Mesendoderm (in vitro differentiated cells): ENCODE data around the gene ALDOB.
A peak's percentile ranks its signal among the peaks of the same experiment; 100 is the strongest.

ENCODE experiments used
- DNase-seq: peaks from one replicate; pipeline ENCODE4 v3.0.0; 2013
- H2AK5ac ChIP-seq: 2 replicates; pipeline ENCODE4 v1.6.1; 2013; ENCODE audit warnings: low read length, inconsistent platforms
- H2BK120ac ChIP-seq: 2 replicates; pipeline ENCODE4 v1.6.1; 2013; ENCODE audit warnings: low read depth, mild to moderate bottlenecking, low read length, moderate library complexity, mixed read lengths
- H2BK15ac ChIP-seq: replicated peaks from 2 replicates; pipeline ENCODE4 v1.6.1; 2013; ENCODE audit warnings: low read depth, mild to moderate bottlenecking, moderate library complexity
- H2BK5ac ChIP-seq: 2 replicates; pipeline ENCODE4 v1.6.1; 2013; ENCODE audit warnings: low read length, inconsistent platforms
- H3K18ac ChIP-seq: 2 replicates; pipeline ENCODE4 v1.6.1; 2013; ENCODE audit warnings: mild to moderate bottlenecking, low read length, mixed read lengths
- H3K23ac ChIP-seq: one replicate; pipeline ENCODE4 v1.6.1; 2013; ENCODE audit warnings: low read length
- H3K27ac ChIP-seq: 2 replicates; pipeline ENCODE4 v1.5.1; 2013; ENCODE audit warnings: low read depth, mild to moderate bottlenecking, inconsistent platforms, low read length, moderate library complexity
- H3K27me3 ChIP-seq: 2 replicates; pipeline ENCODE4 v1.6.1; 2013; ENCODE audit warnings: low read length, control low read depth, mild to moderate bottlenecking, inconsistent platforms; ENCODE audit not compliant: insufficient read depth, poor library complexity
- H3K36me3 ChIP-seq: 2 replicates; pipeline ENCODE4 v1.6.1; 2013; ENCODE audit warnings: low read length, inconsistent platforms; ENCODE audit not compliant: control insufficient read depth, insufficient read depth
- H3K4ac ChIP-seq: one replicate; pipeline ENCODE4 v1.6.1; 2013; ENCODE audit warnings: low read depth, mild to moderate bottlenecking, low read length, moderate library complexity
- H3K4me1 ChIP-seq: 2 replicates; pipeline ENCODE4 v1.6.1; 2013; ENCODE audit warnings: low read depth, low read length, inconsistent platforms; ENCODE audit not compliant: control insufficient read depth
- H3K4me2 ChIP-seq: 2 replicates; pipeline ENCODE4 v1.6.1; 2013; ENCODE audit warnings: low read length
- H3K4me3 ChIP-seq: 2 replicates; pipeline ENCODE4 v1.5.1; 2013; ENCODE audit warnings: mild to moderate bottlenecking, low read length
- H3K56ac ChIP-seq: one replicate; pipeline ENCODE4 v1.6.1; 2013; ENCODE audit warnings: low read length
- H3K79me1 ChIP-seq: 2 replicates; pipeline ENCODE4 v1.6.1; 2013; ENCODE audit warnings: low read length, inconsistent platforms
- H3K79me2 ChIP-seq: 2 replicates; pipeline ENCODE4 v1.6.1; 2013; ENCODE audit warnings: mild to moderate bottlenecking, low read length; ENCODE audit not compliant: control insufficient read depth, insufficient read depth
- H3K9ac ChIP-seq: 2 replicates; pipeline ENCODE4 v1.6.1; 2013; ENCODE audit warnings: low read length, inconsistent platforms
- H4K5ac ChIP-seq: one replicate; pipeline ENCODE4 v1.6.1; 2013; ENCODE audit warnings: low read length
- H4K8ac ChIP-seq: one replicate; pipeline ENCODE4 v1.6.1; 2013; ENCODE audit warnings: low read depth, mild to moderate bottlenecking, control low read depth, low read length, moderate library complexity
- whole genome bisulfite sequencing: extraction: QIAGEN DNeasy Blood & Tissue Kit; methylation state at CpG from one replicate; pipeline ENCODE4 v1.1.7; 2013; ENCODE audit warnings: low lambda C conversion rate, missing lambda C conversion rate; ENCODE audit not compliant: insufficient coverage; ENCODE audit errors: extremely low coverage; 5-methylcytosine and 5-hydroxymethylcytosine counted together

The ALDOB gene

DNA sequence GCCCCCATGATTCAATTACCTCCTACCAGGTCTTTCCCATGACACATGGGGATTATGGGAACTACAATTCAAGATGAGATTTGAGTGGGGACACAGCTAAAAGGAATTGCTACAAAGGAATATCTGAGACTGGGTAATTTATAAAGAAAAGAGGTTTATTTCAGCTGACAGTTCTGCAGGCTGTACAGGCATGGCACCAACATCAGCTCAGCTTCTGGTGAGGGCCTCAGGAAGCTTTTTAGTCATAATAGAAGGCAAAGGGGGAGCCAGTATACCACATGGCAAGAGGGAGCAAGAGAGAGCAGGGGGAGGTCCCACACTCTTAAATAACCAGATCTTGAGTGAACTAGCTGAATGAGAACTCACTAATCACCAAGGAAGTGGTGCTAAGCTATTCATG is 11.2 kb upstream of the ALDOB start:
- Histone ChIP-seq H3K79me2 (no peaks in the 10 kb centered on the region), H3K4me1 (no peaks in the 10 kb centered on the region), H3K36me3 (no peaks in the 10 kb centered on the region), H3K4ac (no peak overlapping the region), H3K56ac (no peak overlapping the region), H2BK15ac (no peak overlapping the region), H3K27me3 (no peaks in the 10 kb centered on the region), H3K4me3 (no peak overlapping the region), H3K27ac (no peak overlapping the region), H3K23ac (no peak overlapping the region), H3K18ac (no peak overlapping the region), H4K5ac (no peak overlapping the region), H2BK5ac (no peak overlapping the region), H2BK120ac (no peak overlapping the region), H3K4me2 (no peak overlapping the region), H4K8ac (no peak overlapping the region), H3K9ac (no peak overlapping the region), H2AK5ac (no peak overlapping the region), H3K79me1 (no peaks in the 10 kb centered on the region)
- DNase-seq = no peak

DNA sequence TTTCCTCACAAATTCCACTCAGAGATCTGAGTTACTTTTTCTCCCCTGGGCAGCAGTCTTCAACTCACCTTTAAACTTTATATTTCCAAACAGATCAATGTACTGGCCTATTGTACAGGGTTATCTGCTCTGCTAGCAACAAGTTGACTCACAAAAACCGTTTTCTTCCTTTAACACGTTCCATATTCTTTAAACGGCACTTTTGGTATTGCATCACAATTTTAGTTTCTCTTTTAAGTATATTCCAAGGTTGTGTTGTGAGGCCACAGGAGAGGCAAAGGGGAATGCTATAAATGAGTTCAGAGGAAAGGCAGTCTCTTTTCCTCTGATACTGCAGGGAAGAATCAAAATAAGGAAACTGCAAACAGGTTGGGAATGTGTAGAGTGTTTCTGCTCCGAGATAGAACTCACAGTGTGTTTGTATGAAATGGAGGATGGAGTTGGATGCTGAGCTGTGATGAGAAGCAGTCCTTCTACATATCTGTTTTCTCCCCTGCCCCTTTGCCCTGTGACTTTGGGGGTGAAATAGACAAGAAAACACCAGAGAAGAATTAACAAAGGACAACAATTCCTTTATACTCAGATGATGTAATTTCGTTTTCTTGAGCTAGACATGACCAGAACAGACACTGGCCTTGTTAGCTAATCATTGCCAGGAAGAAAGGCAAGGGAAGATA is 9.9 kb upstream of the ALDOB start:
- 100% methylated on average over 3 of the region's 5 CpGs for WGBS
- H3K4me3 ChIP-seq = no peak overlapping the region
- no peak overlapping the region for H4K5ac ChIP-seq
- H3K56ac ChIP-seq = no peak overlapping the region
- H3K36me3 ChIP-seq = no peaks in the 10 kb centered on the region
- no peak overlapping the region for H3K27ac ChIP-seq
- no peak overlapping the region for H3K9ac ChIP-seq
- no peak overlapping the region for H2BK5ac ChIP-seq
- no peak overlapping the region for H3K18ac ChIP-seq
- no peaks in the 10 kb centered on the region for H3K79me1 ChIP-seq
- no peak overlapping the region for H3K4ac ChIP-seq
- H2BK120ac ChIP-seq = no peak overlapping the region
- no peak overlapping the region for H3K23ac ChIP-seq
- H3K79me2 ChIP-seq = no peaks in the 10 kb centered on the region
- no peak overlapping the region for H4K8ac ChIP-seq
- no peaks in the 10 kb centered on the region for H3K27me3 ChIP-seq
- H3K4me2 ChIP-seq = no peak overlapping the region
- no peak overlapping the region for H2AK5ac ChIP-seq
- H3K4me1 ChIP-seq = no peaks in the 10 kb centered on the region
- H2BK15ac ChIP-seq = no peak overlapping the region
- no peak for DNase-seq

DNA sequence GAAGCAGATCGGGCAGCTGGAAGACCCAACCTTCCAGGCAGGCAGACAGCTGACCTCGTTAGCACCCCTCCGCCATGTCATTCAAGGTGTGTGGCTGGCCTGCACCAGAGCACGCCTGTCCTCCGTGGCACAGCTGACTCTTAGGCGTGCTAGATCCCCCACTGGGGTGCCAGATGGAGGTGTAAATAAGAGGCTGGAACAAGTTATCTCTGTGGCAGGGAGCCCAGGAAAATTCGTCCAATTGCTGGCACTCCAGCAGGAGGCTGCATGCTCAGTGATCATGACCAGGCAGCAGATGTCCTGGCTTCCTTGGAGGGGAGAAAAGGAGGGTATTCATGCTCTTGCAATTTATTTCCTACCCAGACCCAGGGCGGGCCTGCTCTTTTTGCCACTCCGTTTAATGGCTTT is 7.8 kb upstream of the ALDOB start:
- no peaks in the 10 kb centered on the region for H3K79me1 ChIP-seq
- H3K4me3 ChIP-seq = no peak overlapping the region
- H2BK120ac ChIP-seq = no peak overlapping the region
- no peak overlapping the region for H4K5ac ChIP-seq
- no peak overlapping the region for H3K56ac ChIP-seq
- H2BK15ac ChIP-seq = no peak overlapping the region
- no peaks in the 10 kb centered on the region for H3K79me2 ChIP-seq
- no peak overlapping the region for H3K18ac ChIP-seq
- no peak overlapping the region for H3K9ac ChIP-seq
- H2AK5ac ChIP-seq = no peak overlapping the region
- no peak overlapping the region for H3K27ac ChIP-seq
- no CpG with 5 or more reads among the region's 9 CpGs for WGBS
- H3K4me2 ChIP-seq = no peak overlapping the region
- no peak overlapping the region for H3K23ac ChIP-seq
- H4K8ac ChIP-seq = no peak overlapping the region
- H3K27me3 ChIP-seq = no peaks in the 10 kb centered on the region
- no peaks in the 10 kb centered on the region for H3K36me3 ChIP-seq
- H3K4me1 ChIP-seq = no peaks in the 10 kb centered on the region
- no peak overlapping the region for H3K4ac ChIP-seq
- DNase-seq = peak; percentile 84
- no peak overlapping the region for H2BK5ac ChIP-seq

DNA sequence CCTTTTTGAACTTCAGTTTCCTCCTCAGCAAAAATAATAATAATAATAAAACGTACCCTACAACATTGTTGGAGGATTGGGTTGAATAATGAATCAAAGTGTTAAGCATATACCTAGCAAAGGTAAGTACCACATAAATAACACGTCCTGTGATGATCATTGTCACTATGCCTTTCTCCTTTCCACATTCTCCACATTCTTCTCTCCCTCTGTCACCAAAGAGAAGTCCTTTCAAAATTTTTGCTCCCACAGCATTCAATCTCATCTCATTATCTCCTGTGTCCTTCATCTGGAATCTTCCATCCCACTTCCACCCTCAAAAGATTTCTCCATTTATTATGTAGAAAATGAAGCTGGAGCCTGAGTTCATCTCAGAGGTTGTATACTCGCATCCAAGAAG is 7.2 kb upstream of the ALDOB start:
- Histone ChIP-seq H3K4me2 (no peak overlapping the region), H3K4ac (no peak overlapping the region), H3K79me2 (no peaks in the 10 kb centered on the region), H2BK5ac (no peak overlapping the region), H2AK5ac (no peak overlapping the region), H3K4me1 (no peaks in the 10 kb centered on the region), H4K8ac (no peak overlapping the region), H4K5ac (no peak overlapping the region), H3K27me3 (no peaks in the 10 kb centered on the region), H2BK15ac (no peak overlapping the region), H3K36me3 (no peaks in the 10 kb centered on the region), H3K23ac (no peak overlapping the region), H3K4me3 (no peak overlapping the region), H3K18ac (no peak overlapping the region), H2BK120ac (no peak overlapping the region), H3K79me1 (no peaks in the 10 kb centered on the region), H3K9ac (no peak overlapping the region), H3K56ac (no peak overlapping the region), H3K27ac (no peak overlapping the region)
- no CpG with 5 or more reads among the region's 3 CpGs for WGBS
- DNase-seq = peak; percentile 71

DNA sequence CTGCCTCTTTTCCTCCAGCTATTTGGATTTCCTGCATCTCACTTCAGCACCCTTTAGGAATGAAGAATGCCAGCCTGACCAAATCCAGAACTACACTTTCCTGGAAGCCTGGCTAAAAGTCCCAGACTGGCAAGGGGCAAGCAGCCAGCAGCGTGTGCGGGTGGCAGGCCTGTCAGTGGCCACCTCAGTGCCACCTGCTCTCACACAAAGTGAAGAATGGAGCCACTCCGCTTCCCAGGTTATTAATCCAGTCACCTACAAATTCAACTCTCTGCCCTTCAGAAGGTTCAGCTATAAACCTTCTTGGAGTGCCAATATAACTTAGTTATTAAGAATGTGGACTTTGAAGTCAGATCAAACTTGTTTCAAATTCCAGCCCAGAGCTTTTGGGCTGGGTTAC is 6.7 kb upstream of the ALDOB start:
- Histone ChIP-seq H4K5ac (no peak overlapping the region), H3K4me3 (no peak overlapping the region), H4K8ac (no peak overlapping the region), H3K4me2 (no peak overlapping the region), H3K79me1 (no peaks in the 10 kb centered on the region), H3K27me3 (no peaks in the 10 kb centered on the region), H3K4me1 (no peaks in the 10 kb centered on the region), H2BK15ac (no peak overlapping the region), H2BK5ac (no peak overlapping the region), H3K4ac (no peak overlapping the region), H3K36me3 (no peaks in the 10 kb centered on the region), H3K18ac (no peak overlapping the region), H3K23ac (no peak overlapping the region), H2AK5ac (no peak overlapping the region), H3K56ac (no peak overlapping the region), H3K79me2 (no peaks in the 10 kb centered on the region), H3K9ac (no peak overlapping the region), H2BK120ac (no peak overlapping the region), H3K27ac (no peak overlapping the region)
- no peak for DNase-seq
- WGBS = no CpG with 5 or more reads among the region's 3 CpGs

DNA sequence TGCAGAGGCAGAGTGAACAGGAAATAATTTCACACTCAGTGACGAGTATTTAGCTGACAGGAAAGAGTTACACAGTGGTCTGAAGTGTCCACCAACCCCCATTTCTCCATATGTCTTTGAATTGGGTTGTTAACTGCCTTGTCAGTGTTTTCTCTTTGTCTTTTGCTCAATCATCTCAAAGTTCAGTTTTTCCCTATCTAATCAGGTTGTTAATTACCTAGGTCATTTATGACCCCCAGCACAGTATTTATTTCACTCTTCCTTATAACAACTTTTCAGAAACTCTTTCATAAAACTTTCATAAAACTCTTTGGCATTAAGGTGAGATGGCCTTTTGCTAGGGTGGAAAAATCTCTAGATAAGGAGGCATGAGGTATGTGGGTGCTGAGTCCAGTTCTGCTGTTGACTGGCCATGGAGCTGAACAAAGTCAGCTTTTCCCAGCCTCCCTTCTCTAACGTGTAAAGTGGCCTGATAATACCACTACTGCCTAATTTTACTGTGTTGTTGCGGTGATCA is 5.2 kb upstream of the ALDOB start:
- no peak overlapping the region for H2BK5ac ChIP-seq
- no peaks in the 10 kb centered on the region for H3K79me1 ChIP-seq
- no peak overlapping the region for H2AK5ac ChIP-seq
- H3K4ac ChIP-seq = no peak overlapping the region
- no peak overlapping the region for H3K27ac ChIP-seq
- H3K79me2 ChIP-seq = no peaks in the 10 kb centered on the region
- H3K18ac ChIP-seq = no peak overlapping the region
- H4K8ac ChIP-seq = no peak overlapping the region
- DNase-seq = no peak
- H3K9ac ChIP-seq = no peak overlapping the region
- no peak overlapping the region for H2BK15ac ChIP-seq
- H3K27me3 ChIP-seq = no peaks in the 10 kb centered on the region
- H3K4me1 ChIP-seq = no peaks in the 10 kb centered on the region
- WGBS = no CpG with 5 or more reads among the region's 3 CpGs
- H4K5ac ChIP-seq = no peak overlapping the region
- no peak overlapping the region for H2BK120ac ChIP-seq
- H3K56ac ChIP-seq = no peak overlapping the region
- H3K23ac ChIP-seq = no peak overlapping the region
- no peak overlapping the region for H3K4me3 ChIP-seq
- no peaks in the 10 kb centered on the region for H3K36me3 ChIP-seq
- H3K4me2 ChIP-seq = no peak overlapping the region
